ENCODE measurements around the gene DNAH1. TPM values are rescaled to one million over a fixed set of nuclear protein-coding genes. Genes with fewer than 3 reads are reported as not detected.

Gene DNAH1
- total and polyA plus RNA-seq, 5 donors: 2.6 to 4.0 (median 3.6) TPM

DNA sequence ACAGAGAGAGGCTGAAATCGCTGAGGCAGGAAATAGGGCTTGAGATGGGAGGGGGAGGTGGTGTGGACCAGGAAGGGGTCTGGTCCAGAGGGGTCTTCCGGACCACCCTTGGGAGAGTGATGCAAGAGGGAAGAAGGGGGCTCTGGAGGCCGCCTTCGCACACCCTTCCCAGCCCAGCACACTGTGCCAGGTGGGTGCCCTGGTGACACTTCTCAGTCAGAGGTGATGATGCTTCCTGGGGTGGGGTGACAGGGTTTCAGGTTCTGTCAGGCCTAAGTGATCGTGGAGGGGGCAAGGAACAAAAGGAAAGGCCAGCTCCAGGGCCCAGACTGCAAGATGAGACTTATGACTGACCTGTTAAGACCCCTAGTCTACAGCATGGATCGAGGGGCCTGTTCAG lies 116.1 kb downstream of the DNAH1 start:
- Histone ChIP-seq H3K27me3 (ENCODE audit: control insufficient read depth, insufficient read depth) (no peaks in the 10 kb centered on the region), H3K4me3 (ENCODE audit: low read length) (no peak overlapping the region), H3K27ac (ENCODE audit: low read length) (peak overlapping the region; percentile 16), H3K4me1 (ENCODE audit: control insufficient read depth, insufficient read depth, low read length) (peaks cover 26% of the 10 kb centered on the region), H3K9me3 (ENCODE audit: control insufficient read depth, low read length) (no peaks in the 10 kb centered on the region)
- ATAC-seq (no peak), DNase-seq (peak in 1 of 3 donors; percentile 44)
- intact Hi-C loops (cut with DNase I): no loop called here
- 63% methylated on average over 6 of the region's 6 CpGs for WGBS

DNA sequence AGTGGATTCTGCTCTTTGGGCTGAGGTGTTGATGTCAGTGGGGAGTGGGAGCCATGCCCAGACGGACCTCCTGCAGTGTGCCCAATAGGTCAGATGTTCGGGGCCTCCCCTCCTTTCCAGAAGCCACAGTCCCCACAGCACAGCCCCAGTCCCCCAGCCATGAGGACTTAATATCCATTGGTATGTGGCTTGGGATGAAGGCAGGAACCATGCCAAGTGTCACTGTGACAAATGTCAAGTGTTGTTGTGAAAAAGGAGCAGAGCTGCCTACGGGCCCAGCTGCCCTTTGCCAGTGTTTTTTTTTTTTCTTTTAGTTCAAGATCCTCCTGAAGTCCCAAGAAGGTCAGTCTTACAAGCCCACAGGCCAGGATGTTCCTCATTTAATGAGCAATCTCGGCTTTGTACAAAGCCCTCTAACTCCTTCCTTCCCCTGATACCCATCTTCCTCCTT lies 116.6 kb downstream of the DNAH1 start:
- peak in 1 of 2 donors; percentile 6 for ATAC-seq
- H3K9me3 ChIP-seq (ENCODE audit: control insufficient read depth, low read length): no peaks in the 10 kb centered on the region
- peak overlapping the region; percentile 15 for H3K27ac ChIP-seq (ENCODE audit: low read length)
- WGBS: 31% methylated on average over 4 of the region's 4 CpGs
- no peak overlapping the region for H3K4me3 ChIP-seq (ENCODE audit: low read length)
- no peaks in the 10 kb centered on the region for H3K27me3 ChIP-seq (ENCODE audit: control insufficient read depth, insufficient read depth)
- peaks cover 26% of the 10 kb centered on the region for H3K4me1 ChIP-seq (ENCODE audit: control insufficient read depth, insufficient read depth, low read length)
- peak; percentile 45 to 69 (median 67) for DNase-seq
- intact Hi-C loops (cut with DNase I): no loop called here

DNA sequence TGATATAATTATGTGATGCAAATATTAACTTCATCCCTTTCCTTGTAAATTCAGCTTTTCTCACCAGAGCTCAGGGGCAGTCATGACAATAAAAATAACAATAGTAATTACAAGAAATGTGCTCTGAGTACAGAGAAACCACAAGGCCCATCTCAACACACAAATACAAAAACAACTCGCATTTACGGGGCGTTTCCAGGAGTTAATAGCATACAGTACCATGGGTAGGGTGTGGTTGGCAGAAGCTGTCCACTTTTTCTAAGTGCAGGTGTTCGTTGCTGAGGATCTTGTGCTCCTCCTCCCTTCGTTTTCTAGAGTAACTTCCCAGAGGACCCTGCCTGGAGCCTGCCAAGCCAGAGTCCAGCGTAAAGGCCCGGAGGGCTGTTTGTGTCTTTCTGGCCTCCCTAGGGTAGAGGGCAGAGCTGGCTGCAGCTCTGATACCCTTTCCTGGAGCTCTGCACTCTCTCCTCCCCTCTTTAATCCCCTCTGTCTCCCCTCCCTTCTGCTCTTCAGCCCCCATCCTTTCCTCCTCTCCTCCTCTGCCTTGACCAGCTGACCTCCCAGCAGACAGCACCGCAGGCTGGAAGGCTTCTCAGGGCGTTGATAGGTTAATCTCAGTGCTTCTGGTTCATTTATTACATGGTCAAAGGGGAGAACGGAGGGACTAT lies 117.3 kb downstream of the DNAH1 start:
- Histone ChIP-seq H3K27me3 (ENCODE audit: control insufficient read depth, insufficient read depth) (no peaks in the 10 kb centered on the region), H3K4me3 (ENCODE audit: low read length) (no peak overlapping the region), H3K9me3 (ENCODE audit: control insufficient read depth, low read length) (no peaks in the 10 kb centered on the region), H3K27ac (ENCODE audit: low read length) (peak overlapping the region; percentile 10), H3K4me1 (ENCODE audit: control insufficient read depth, insufficient read depth, low read length) (peaks cover 26% of the 10 kb centered on the region)
- peak in 2 of 3 donors; percentile 55 to 71 for DNase-seq
- 58% methylated on average over 10 of the region's 10 CpGs for WGBS
- intact Hi-C loops (cut with DNase I): no loop called here
- peak in 1 of 2 donors; percentile 29 for ATAC-seq

DNA sequence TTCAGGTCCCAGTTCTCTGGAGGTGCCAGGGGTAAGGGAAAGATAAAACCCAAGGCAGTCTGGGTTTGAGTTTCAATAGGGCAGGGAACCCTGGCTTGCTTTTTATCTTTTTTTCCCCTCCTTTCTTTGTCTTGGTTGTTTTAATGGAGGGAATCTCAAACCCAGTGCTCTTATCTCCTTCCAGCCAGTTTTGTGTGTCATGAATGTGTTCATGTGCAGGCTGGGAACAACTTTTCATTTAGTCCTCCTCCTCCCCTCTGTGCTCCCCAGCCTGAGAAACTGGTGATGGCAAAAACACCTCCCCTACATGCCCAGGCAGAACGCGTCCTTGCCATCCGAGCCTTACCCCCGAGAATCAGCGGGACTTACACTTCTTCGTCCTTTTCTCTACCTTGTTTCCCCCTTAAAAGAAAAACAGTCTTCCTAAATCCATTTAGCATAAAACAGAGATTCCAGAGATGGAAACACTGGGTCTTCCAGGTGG lies 117.9 kb downstream of the DNAH1 start:
- Histone ChIP-seq H3K27ac (ENCODE audit: low read length) (peak overlapping the region; percentile 48), H3K4me1 (ENCODE audit: control insufficient read depth, insufficient read depth, low read length) (peaks cover 23% of the 10 kb centered on the region), H3K9me3 (ENCODE audit: control insufficient read depth, low read length) (no peaks in the 10 kb centered on the region), H3K27me3 (ENCODE audit: control insufficient read depth, insufficient read depth) (no peaks in the 10 kb centered on the region), H3K4me3 (ENCODE audit: low read length) (no peak overlapping the region)
- DNase-seq (no peak), ATAC-seq (no peak)
- WGBS: 77% methylated on average over 6 of the region's 6 CpGs
- intact Hi-C loops (cut with DNase I): no loop called here

DNA sequence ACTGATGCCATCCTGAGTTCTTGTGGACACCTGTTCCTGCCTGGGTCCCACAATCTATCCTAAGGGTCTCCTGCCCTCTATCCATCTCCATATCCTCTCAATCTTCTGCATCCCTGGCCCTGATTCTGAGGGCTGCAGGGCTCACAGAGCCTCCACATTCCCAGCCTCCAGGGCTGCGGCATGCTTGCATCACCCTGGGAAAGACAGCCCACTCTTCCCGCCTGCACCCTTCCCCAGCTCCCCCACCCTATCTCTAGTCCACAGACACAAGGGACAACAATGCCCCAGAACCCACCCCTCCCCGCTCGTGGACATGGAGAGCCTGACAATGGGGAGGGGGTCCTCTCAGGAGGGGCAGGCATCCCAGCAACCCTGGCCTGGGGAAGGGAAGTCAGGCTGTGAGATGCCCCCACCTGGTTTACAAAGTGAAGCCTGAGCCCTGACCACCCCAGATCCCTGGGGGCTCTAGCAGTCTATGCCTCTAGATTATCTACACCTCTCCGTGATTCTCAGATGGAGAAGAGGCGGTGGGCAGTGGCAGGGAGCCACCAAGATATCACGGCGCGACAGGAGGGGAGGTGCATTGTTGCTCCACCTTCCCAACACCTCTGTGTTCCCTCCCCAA lies 118.5 kb downstream of the DNAH1 start:
- Histone ChIP-seq H3K9me3 (ENCODE audit: control insufficient read depth, low read length) (no peaks in the 10 kb centered on the region), H3K4me1 (ENCODE audit: control insufficient read depth, insufficient read depth, low read length) (peaks cover 22% of the 10 kb centered on the region), H3K4me3 (ENCODE audit: low read length) (no peak overlapping the region), H3K27ac (ENCODE audit: low read length) (no peak overlapping the region), H3K27me3 (ENCODE audit: control insufficient read depth, insufficient read depth) (no peaks in the 10 kb centered on the region)
- no peak for ATAC-seq
- WGBS: 89% methylated on average over 9 of the region's 9 CpGs
- peak in 2 of 3 donors; percentile 40 to 61 for DNase-seq
- intact Hi-C loops (cut with DNase I): no loop called here

DNA sequence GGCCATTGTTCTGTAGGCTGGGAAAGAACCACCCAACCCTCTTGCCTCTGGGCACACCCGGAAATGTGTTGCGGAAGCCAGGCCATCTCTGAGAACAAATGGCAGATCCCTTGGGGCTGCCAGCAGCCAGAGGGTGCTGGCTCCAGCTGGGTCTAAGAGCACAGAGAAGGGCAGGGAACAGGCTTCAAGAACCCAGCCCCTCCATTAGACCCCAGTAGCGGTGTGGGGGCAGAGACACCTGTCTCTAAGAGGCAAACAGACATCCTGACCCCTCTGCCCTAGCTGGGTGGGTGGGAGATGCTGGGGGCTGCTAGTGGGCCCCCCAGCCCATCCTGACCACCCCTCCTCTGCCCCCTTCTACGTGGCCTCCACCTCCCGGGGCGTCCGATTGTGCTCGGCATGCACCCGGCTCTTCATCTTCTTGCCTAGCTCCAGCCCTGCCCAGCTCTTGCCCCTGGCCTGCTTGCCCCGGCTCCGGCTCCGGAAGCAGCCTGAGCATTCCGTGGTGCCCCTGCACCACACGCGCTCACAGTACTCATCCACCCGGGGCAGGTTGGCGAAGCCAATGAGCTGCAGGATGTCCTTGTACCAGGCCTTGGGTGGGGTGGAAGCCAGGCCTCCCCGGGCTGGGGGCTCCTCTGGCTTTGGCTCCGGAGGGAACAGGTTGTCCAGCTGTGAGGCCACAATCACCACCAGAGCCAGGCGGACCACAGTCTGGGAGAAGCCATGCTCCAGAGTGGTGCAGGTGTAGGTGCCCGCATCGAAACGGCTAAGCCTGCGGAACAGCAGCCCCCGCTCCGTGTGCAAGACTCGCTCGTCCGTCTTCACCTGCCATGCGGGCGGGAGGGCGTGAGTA lies 119.4 kb downstream of the DNAH1 start:
- no peak overlapping the region for H3K27ac ChIP-seq (ENCODE audit: low read length)
- no peaks in the 10 kb centered on the region for H3K27me3 ChIP-seq (ENCODE audit: control insufficient read depth, insufficient read depth)
- WGBS: 94% methylated on average over 32 of the region's 32 CpGs
- intact Hi-C loops (cut with DNase I): no loop called here
- H3K4me3 ChIP-seq (ENCODE audit: low read length): no peak overlapping the region
- peak in 1 of 3 donors; percentile 49 for DNase-seq
- H3K9me3 ChIP-seq (ENCODE audit: control insufficient read depth, low read length): no peaks in the 10 kb centered on the region
- peaks cover 22% of the 10 kb centered on the region for H3K4me1 ChIP-seq (ENCODE audit: control insufficient read depth, insufficient read depth, low read length)
- no peak for ATAC-seq

DNA sequence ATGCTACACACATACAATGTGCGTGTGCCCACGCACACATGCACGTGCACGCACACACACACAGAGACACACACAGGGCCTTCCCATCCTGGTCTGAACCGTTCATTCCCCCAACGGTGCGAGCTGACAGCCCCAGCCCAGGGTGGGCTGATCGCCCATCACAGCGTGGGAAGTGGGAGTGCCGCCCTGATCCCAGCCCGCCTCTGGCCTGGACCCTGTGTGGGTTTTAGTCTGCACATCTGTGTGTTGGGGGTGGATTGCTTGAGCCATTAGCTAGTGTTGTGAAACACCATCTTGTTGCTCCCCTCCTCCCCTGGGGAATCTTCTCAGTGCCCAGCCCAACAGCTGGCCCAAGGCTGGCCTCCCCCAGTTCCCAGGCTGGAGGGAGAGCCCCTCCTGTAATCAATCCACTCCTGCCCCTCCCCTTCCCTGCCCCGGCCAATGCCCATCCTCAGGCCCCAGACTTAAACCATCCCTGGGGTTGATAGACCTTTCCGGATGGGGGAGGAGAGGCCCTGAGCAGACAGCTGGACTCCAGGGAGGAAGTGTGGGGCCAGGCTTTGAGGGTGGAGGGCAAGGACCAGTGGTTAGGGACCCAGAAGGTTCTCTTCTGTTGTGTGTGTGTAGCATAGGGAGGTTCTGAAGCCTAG lies 120.5 kb downstream of the DNAH1 start:
- ATAC-seq: peak; percentile 47 to 48

DNA sequence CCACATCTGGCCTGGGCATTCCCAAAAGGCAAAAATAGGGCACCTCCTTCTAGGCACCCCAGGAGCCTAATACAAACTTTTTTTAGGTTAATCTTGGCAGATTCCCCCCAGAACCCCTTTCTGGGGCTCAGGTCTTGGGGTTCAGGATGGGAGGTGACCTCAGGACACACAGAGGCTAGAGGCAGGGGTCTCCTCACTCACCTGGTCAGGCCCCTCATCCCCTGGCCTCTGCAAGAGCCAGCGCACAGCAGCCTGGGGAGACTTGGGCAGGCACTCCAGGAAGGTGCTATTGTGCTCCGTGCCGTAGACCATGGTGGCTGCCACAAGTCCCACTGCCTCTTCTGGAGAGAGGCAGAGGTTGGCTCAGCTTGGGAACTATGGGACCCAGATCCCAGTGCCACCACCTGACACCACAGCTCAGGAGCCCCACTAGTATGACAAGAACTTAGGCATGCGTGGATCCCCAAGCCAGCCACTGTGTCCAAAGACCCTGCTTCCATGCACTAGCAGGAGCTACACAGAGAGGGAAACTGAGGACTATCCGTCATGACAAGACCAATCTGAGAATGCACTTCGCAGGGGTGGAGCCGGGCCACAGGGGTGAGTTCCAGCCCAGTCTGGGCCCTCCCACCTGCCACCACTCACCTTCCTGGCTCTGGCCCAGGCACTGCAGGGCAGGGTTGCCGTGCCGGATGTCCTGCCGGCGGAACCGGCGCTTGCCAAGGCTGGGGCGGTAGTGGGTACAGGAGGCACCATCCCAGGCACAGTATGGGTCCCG lies 121.4 kb downstream of the DNAH1 start:
- Histone ChIP-seq H3K27me3 (ENCODE audit: control insufficient read depth, insufficient read depth) (no peaks in the 10 kb centered on the region), H3K27ac (ENCODE audit: low read length) (no peak overlapping the region), H3K9me3 (ENCODE audit: control insufficient read depth, low read length) (no peaks in the 10 kb centered on the region), H3K4me3 (ENCODE audit: low read length) (no peak overlapping the region), H3K4me1 (ENCODE audit: control insufficient read depth, insufficient read depth, low read length) (peaks cover 15% of the 10 kb centered on the region)
- peak in 1 of 2 donors; percentile 3 for ATAC-seq
- 89% methylated on average over 15 of the region's 15 CpGs for WGBS
- intact Hi-C loops (cut with DNase I): no loop called here
- DNase-seq: peak in 1 of 3 donors; percentile 55

More for the DNA sequence above, 120.5 kb downstream of the DNAH1 start:
- no peak overlapping the region for H3K27ac ChIP-seq (ENCODE audit: low read length)
- DNase-seq: peak; percentile 67 to 85 (median 78)
- H3K4me1 ChIP-seq (ENCODE audit: control insufficient read depth, insufficient read depth, low read length): peaks cover 20% of the 10 kb centered on the region
- intact Hi-C loops (cut with DNase I): no loop called here
- H3K4me3 ChIP-seq (ENCODE audit: low read length): no peak overlapping the region
- no peaks in the 10 kb centered on the region for H3K9me3 ChIP-seq (ENCODE audit: control insufficient read depth, low read length)
- WGBS: 75% methylated on average over 13 of the region's 13 CpGs
- no peaks in the 10 kb centered on the region for H3K27me3 ChIP-seq (ENCODE audit: control insufficient read depth, insufficient read depth)

DNA sequence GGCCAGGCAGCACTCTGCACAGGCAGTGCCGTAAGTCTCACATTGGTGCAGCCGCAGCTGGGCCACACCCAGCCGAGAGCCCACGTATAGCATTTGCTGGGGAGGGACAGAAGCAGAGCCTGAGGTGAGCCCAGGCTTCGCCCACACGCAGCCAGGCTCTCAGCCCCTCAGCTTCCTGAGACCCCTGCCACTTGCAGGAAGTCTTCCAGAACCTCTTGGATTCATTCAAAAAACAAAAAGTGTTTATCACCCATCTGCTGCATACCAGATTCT lies 121.9 kb downstream of the DNAH1 start:
- intact Hi-C loops (cut with DNase I): no loop called here
- Histone ChIP-seq H3K4me3 (ENCODE audit: low read length) (no peak overlapping the region), H3K9me3 (ENCODE audit: control insufficient read depth, low read length) (no peaks in the 10 kb centered on the region), H3K27me3 (ENCODE audit: control insufficient read depth, insufficient read depth) (no peaks in the 10 kb centered on the region), H3K4me1 (ENCODE audit: control insufficient read depth, insufficient read depth, low read length) (peaks cover 10% of the 10 kb centered on the region), H3K27ac (ENCODE audit: low read length) (no peak overlapping the region)
- 91% methylated on average over 6 of the region's 6 CpGs for WGBS
- ATAC-seq: no peak
- DNase-seq: no peak
